Small intestine (tissue), 7 donors: Measurements from ENCODE around the gene PEX10. TPM values are rescaled to one million over a fixed set of nuclear protein-coding genes. Genes with fewer than 3 reads are reported as not detected.

Experiments used
- DNase-seq, 2 donors: peaks; one replicate each; pipeline versions ENCODE4 v3.0.0 to v3.0.0-alpha.2; 2013
- FAIRE-seq: peaks from 2 replicates; lab custom pipeline; 2012; peaks lifted over from hg19 to GRCh38; lab: Jason Lieb, UNC
- H3K27ac ChIP-seq, 3 donors: one replicate each; pipeline ENCODE4 v1.5.1; 2013; ENCODE audit warnings: low read length in 2 of 3, mild to moderate bottlenecking in 2 of 3, control low read depth in 1 of 3, inconsistent platforms in 1 of 3, low read depth in 1 of 3, moderate library complexity in 1 of 3
- H3K27me3 ChIP-seq, 3 donors: one replicate each; pipeline ENCODE4 v1.6.1; 2013; ENCODE audit warnings: low read length in 3 of 3, inconsistent platforms in 1 of 3; ENCODE audit not compliant: control insufficient read depth in 3 of 3, insufficient read depth in 3 of 3
- H3K36me3 ChIP-seq, 3 donors: one replicate each; pipeline ENCODE4 v1.6.1; 2013; ENCODE audit warnings: low read length in 3 of 3, inconsistent platforms in 1 of 3, low read depth in 1 of 3, mild to moderate bottlenecking in 1 of 3, moderate library complexity in 1 of 3; ENCODE audit not compliant: control insufficient read depth in 3 of 3, insufficient read depth in 2 of 3
- H3K4me1 ChIP-seq, 3 donors: one replicate each; pipeline ENCODE4 v1.6.1; 2013; ENCODE audit warnings: low read length in 2 of 3, inconsistent platforms in 1 of 3, low read depth in 1 of 3, mild to moderate bottlenecking in 1 of 3, moderate library complexity in 1 of 3; ENCODE audit not compliant: control insufficient read depth in 3 of 3, insufficient read depth in 2 of 3
- H3K4me3 ChIP-seq, 3 donors: one replicate each; pipeline ENCODE4 v1.5.1; 2013; ENCODE audit warnings: low read length in 3 of 3, control low read depth in 1 of 3, inconsistent platforms in 1 of 3, low read depth in 1 of 3, mild to moderate bottlenecking in 1 of 3, moderate library complexity in 1 of 3
- H3K9me3 ChIP-seq, 2 donors: one replicate each; pipeline ENCODE4 v1.6.1; 2013; ENCODE audit warnings: low read depth in 1 of 2, low read length in 1 of 2; ENCODE audit not compliant: control insufficient read depth in 2 of 2, insufficient read depth in 1 of 2
- WGBS, 3 donors: extraction: QIAGEN DNeasy Blood & Tissue Kit; methylation state at CpG; one replicate each; pipeline ENCODE4 v1.1.7; 2013; 5-methylcytosine and 5-hydroxymethylcytosine counted together
- polyA plus RNA-seq, 4 donors: library from polyadenylated mRNA; stranded (reverse) in 3 of 4; unstranded in 1 of 4; fragments of 200-250 nt in 3 of 4; fragments of 120-200 nt in 1 of 4; gene quantifications; one replicate each; pipeline versions ENCODE4 v1.2.1 to v1.2.3, GENCODE V29; 2013
- donor health status: healthy with polysubstance abuse.
- donor health status: control.
- donor health status: control.
- donor health status: Bipolar disorder and iron deficiency.
- donor health status: healthy.

The PEX10 gene
- polyA plus RNA-seq, 4 donors = 11.9 to 22.4 (median 16.9) TPM

- Histone ChIP-seq H3K27me3 (peaks cover 0 to 8% (median 3%) of the 10 kb centered on the region in 3 donors), H3K27ac (no peak overlapping the region), H3K36me3 (no peaks in the 10 kb centered on the region), H3K9me3 (no peaks in the 10 kb centered on the region), H3K4me3 (no peak overlapping the region), H3K4me1 (no peaks in the 10 kb centered on the region)
- FAIRE-seq (no peak), DNase-seq (no peak)
- WGBS, 3 donors = 50 to 65% (median 56%) methylated on average over 21 of the region's 21 CpGs
Observed at GRCh38 chr1:2455757-2456156, 43.4 kb upstream of the PEX10 start.

GRCh38 chr1:2454227-2454626 is 41.9 kb upstream of the PEX10 start:
- H3K27ac ChIP-seq = no peak overlapping the region
- no peak for DNase-seq
- peaks cover 0 to 10% (median 3%) of the 10 kb centered on the region in 3 donors for H3K27me3 ChIP-seq
- no peaks in the 10 kb centered on the region for H3K9me3 ChIP-seq
- no peaks in the 10 kb centered on the region for H3K4me1 ChIP-seq
- no peak for FAIRE-seq
- no peak overlapping the region for H3K4me3 ChIP-seq
- WGBS, 3 donors = 69 to 79% (median 73%) methylated on average over 9 to 10 of the region's 10 CpGs
- no peaks in the 10 kb centered on the region for H3K36me3 ChIP-seq

- Histone ChIP-seq H3K27me3 (peaks cover 0 to 15% (median 5%) of the 10 kb centered on the region in 3 donors), H3K4me1 (no peaks in the 10 kb centered on the region), H3K4me3 (no peak overlapping the region), H3K27ac (no peak overlapping the region), H3K36me3 (no peaks in the 10 kb centered on the region), H3K9me3 (no peaks in the 10 kb centered on the region)
- WGBS, 3 donors = 74 to 77% (median 74%) methylated on average over 18 to 19 of the region's 19 CpGs
- DNase-seq (no peak), FAIRE-seq (no peak)
Observed at GRCh38 chr1:2452932-2453315, 40.6 kb upstream of the PEX10 start.

- no peak for DNase-seq
- Histone ChIP-seq H3K9me3 (no peaks in the 10 kb centered on the region), H3K36me3 (no peaks in the 10 kb centered on the region), H3K27ac (no peak overlapping the region), H3K27me3 (peaks cover 0 to 20% (median 7%) of the 10 kb centered on the region in 3 donors), H3K4me1 (no peaks in the 10 kb centered on the region), H3K4me3 (no peak overlapping the region)
- FAIRE-seq = no peak
- WGBS, 3 donors = 55 to 58% (median 57%) methylated on average over 19 to 21 of the region's 21 CpGs
Observed at GRCh38 chr1:2452201-2452931, 40.0 kb upstream of the PEX10 start.

GRCh38 chr1:2451741-2452140 is 39.4 kb upstream of the PEX10 start:
- H3K9me3 ChIP-seq = no peaks in the 10 kb centered on the region
- H3K36me3 ChIP-seq = no peaks in the 10 kb centered on the region
- no peak overlapping the region for H3K4me3 ChIP-seq
- no peaks in the 10 kb centered on the region for H3K4me1 ChIP-seq
- no peak overlapping the region for H3K27ac ChIP-seq
- 32 to 38% (median 36%) methylated on average over 18 of the region's 18 CpGs for WGBS, 3 donors
- H3K27me3 ChIP-seq = peaks cover 0 to 26% (median 7%) of the 10 kb centered on the region in 3 donors
- no peak for FAIRE-seq
- no peak for DNase-seq

- WGBS, 3 donors = 58 to 73% (median 72%) methylated on average over 23 of the region's 23 CpGs
- DNase-seq = no peak
- no peak for FAIRE-seq
- Histone ChIP-seq H3K27me3 (peaks cover 5 to 42% (median 10%) of the 10 kb centered on the region in 3 donors), H3K4me1 (no peaks in the 10 kb centered on the region), H3K27ac (no peak overlapping the region), H3K4me3 (no peak overlapping the region), H3K9me3 (no peaks in the 10 kb centered on the region), H3K36me3 (no peaks in the 10 kb centered on the region)
Observed at GRCh38 chr1:2449636-2450454, 37.5 kb upstream of the PEX10 start.

- Histone ChIP-seq H3K27me3 (peaks cover 10 to 54% (median 23%) of the 10 kb centered on the region in 3 donors), H3K4me1 (no peaks in the 10 kb centered on the region), H3K36me3 (no peaks in the 10 kb centered on the region), H3K4me3 (no peak overlapping the region), H3K9me3 (no peaks in the 10 kb centered on the region), H3K27ac (no peak overlapping the region)
- FAIRE-seq = no peak
- no peak for DNase-seq
- 32 to 47% (median 33%) methylated on average over 17 to 18 of the region's 18 CpGs for WGBS, 3 donors
Observed at GRCh38 chr1:2448098-2448445, 35.7 kb upstream of the PEX10 start.

- Histone ChIP-seq H3K4me1 (no peaks in the 10 kb centered on the region), H3K9me3 (no peaks in the 10 kb centered on the region), H3K36me3 (no peaks in the 10 kb centered on the region), H3K27ac (no peak overlapping the region), H3K27me3 (peaks cover 14 to 58% (median 23%) of the 10 kb centered on the region in 3 donors), H3K4me3 (no peak overlapping the region)
- DNase-seq (no peak), FAIRE-seq (no peak)
- 51 to 63% (median 59%) methylated on average over 23 of the region's 23 CpGs for WGBS, 3 donors
Observed at GRCh38 chr1:2447276-2448097, 35.1 kb upstream of the PEX10 start.
